K562 (cell line): ENCODE measurements around the gene FBXO4.

Source experiments
- ETV5 ChIP-seq: sonication (generic); formaldehyde crosslinking; IDR thresholded peaks from 2 replicates; pipeline ENCODE4 v1.4.0; 2020; ENCODE audit warnings: low read depth, mild to moderate bottlenecking, missing genetic modification reagents
- GATA2 ChIP-seq: sonication (generic); formaldehyde crosslinking; IDR thresholded peaks from 2 replicates; pipeline ENCODE4 v1.4.0; 2020; ENCODE audit warnings: mild to moderate bottlenecking, missing genetic modification reagents
- HDAC3 ChIP-seq: fragments of 450-650 bp; IDR thresholded peaks from 2 replicates; pipeline ENCODE4 v1.6.1; 2018; ENCODE audit warnings: borderline replicate concordance, mild to moderate bottlenecking, moderate library complexity; ENCODE audit not compliant: partially characterized antibody
- LARP7 ChIP-seq: fragments of 450-650 bp; IDR thresholded peaks from 2 replicates; pipeline ENCODE4 v1.6.1; 2016
- POLR2A ChIP-seq: fragments of 450-650 bp; conservative IDR thresholded peaks from 2 replicates; pipeline ENCODE4 v1.6.1; 2016
- RAD51 ChIP-seq: fragments of 450-650 bp; IDR thresholded peaks from 2 replicates; pipeline ENCODE4 v1.7.1; 2016; ENCODE audit warnings: low read depth, mild to moderate bottlenecking, borderline replicate concordance
- SRSF9 ChIP-seq: fragments of 200-400 bp; formaldehyde crosslinking; IDR thresholded peaks from 2 replicates; pipeline ENCODE4 v1.6.1; 2017; ENCODE audit warnings: low read depth, low read length, borderline replicate concordance
- ZBTB1 ChIP-seq: sonication (generic); formaldehyde crosslinking; IDR thresholded peaks from 2 replicates; pipeline ENCODE4 v1.8.1; 2023; ENCODE audit warnings: missing genetic modification reagents, low read depth, mild to moderate bottlenecking, borderline replicate concordance
- TF ChIP-seq, protein P1 (sequence below): fragments of 450-650 bp; conservative IDR thresholded peaks from 2 replicates; pipeline ENCODE4 v1.6.1; 2016; ENCODE audit warnings: missing genetic modification characterization, low read depth, mild to moderate bottlenecking, control low read depth, missing compliant biosample characterization
- TF ChIP-seq, protein P2 (sequence below), 3 experiments: IDR thresholded peaks in 2 of 3; conservative IDR thresholded peaks in 1 of 3; 2 replicates each; pipeline ENCODE4 v1.5.1; 2011 to 2012; ENCODE audit warnings: low read length in 3 of 3, mild to moderate bottlenecking in 3 of 3, control low read depth in 2 of 3, improper control_type of control experiment in 1 of 3, inconsistent platforms in 1 of 3, low read depth in 1 of 3, mixed read lengths in 1 of 3, moderate library complexity in 1 of 3; ENCODE audit not compliant: insufficient read depth in 2 of 3

DNA sequence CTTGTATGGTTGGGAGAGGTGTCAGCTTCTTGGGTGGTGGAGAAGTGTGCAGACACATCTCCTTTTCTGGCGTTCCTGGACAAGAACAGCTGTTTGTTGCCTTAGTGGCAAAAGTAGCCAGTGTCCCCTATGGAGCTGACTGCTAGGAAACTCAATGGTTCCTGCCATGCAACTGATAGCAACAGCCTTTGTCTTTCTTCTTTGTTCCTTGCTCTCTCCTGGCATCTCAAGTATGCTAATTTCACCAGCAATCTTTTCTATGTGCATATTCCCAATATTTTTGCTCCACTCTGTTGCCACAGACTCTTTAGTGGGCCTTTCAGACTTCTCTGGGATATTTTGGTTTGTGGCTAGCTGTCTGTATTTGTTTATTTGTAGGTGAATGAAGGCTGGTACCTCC lies 36.7 kb downstream of the FBXO4 start:
- TF ChIP-seq POLR2A: no peak
- no peak for TF ChIP-seq RAD51
- no peak for TF ChIP-seq ZBTB1 (CRISPR knock-in tag)
- TF ChIP-seq ETV5: no peak
- TF ChIP-seq LARP7: no peak
- TF ChIP-seq, protein P1, sequence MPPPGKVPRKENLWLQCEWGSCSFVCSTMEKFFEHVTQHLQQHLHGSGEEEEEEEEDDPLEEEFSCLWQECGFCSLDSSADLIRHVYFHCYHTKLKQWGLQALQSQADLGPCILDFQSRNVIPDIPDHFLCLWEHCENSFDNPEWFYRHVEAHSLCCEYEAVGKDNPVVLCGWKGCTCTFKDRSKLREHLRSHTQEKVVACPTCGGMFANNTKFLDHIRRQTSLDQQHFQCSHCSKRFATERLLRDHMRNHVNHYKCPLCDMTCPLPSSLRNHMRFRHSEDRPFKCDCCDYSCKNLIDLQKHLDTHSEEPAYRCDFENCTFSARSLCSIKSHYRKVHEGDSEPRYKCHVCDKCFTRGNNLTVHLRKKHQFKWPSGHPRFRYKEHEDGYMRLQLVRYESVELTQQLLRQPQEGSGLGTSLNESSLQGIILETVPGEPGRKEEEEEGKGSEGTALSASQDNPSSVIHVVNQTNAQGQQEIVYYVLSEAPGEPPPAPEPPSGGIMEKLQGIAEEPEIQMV (tag): no peak
- no peak for TF ChIP-seq GATA2 (CRISPR knock-in tag)
- TF ChIP-seq HDAC3: no peak
- TF ChIP-seq, protein P2, sequence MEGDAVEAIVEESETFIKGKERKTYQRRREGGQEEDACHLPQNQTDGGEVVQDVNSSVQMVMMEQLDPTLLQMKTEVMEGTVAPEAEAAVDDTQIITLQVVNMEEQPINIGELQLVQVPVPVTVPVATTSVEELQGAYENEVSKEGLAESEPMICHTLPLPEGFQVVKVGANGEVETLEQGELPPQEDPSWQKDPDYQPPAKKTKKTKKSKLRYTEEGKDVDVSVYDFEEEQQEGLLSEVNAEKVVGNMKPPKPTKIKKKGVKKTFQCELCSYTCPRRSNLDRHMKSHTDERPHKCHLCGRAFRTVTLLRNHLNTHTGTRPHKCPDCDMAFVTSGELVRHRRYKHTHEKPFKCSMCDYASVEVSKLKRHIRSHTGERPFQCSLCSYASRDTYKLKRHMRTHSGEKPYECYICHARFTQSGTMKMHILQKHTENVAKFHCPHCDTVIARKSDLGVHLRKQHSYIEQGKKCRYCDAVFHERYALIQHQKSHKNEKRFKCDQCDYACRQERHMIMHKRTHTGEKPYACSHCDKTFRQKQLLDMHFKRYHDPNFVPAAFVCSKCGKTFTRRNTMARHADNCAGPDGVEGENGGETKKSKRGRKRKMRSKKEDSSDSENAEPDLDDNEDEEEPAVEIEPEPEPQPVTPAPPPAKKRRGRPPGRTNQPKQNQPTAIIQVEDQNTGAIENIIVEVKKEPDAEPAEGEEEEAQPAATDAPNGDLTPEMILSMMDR (IDR thresholded peaks at IDR 0.05 in 2 of 3, conservative IDR thresholded peaks at IDR 0.05 in 1 of 3; ENCODE audit: insufficient read depth in 2 of 3, low read depth in 1 of 3, low read length in 3 of 3): no peak
- TF ChIP-seq SRSF9: no peak
